HG03108 (cell line): ENCODE data around the gene SLC45A3.

Source experiments
- ATAC-seq: cut with Tn5 transposase; IDR thresholded peaks from one replicate; pipeline ENCODE4 v1.9.1; 2021; ENCODE audit warnings: moderate library complexity; ENCODE audit not compliant: unreplicated experiment

Gene SLC45A3

GRCh38 chr1:205610901-205611466 is 69.3 kb downstream of the SLC45A3 start:
- ATAC-seq, result no peak

- no peak for ATAC-seq
These were observed 70.3 kb downstream of the SLC45A3 start for GRCh38 chr1:205610036-205610435.
